HEK293 (cell line): ENCODE measurements around the gene MICU2.

Experiments used
- KLF16 ChIP-seq: fragments of 450-650 bp; formaldehyde crosslinking; IDR thresholded peaks from 2 replicates; pipeline ENCODE4 v1.5.1; 2017; ENCODE audit warnings: missing biosample characterization, missing genetic modification characterization
- ZNF121 ChIP-seq: fragments of 450-650 bp; formaldehyde crosslinking; IDR thresholded peaks from 2 replicates; pipeline ENCODE4 v1.5.1; 2016; ENCODE audit warnings: missing biosample characterization, missing genetic modification characterization
- ZNF174 ChIP-seq: fragments of 450-650 bp; formaldehyde crosslinking; IDR thresholded peaks from 2 replicates; pipeline ENCODE4 v1.5.0; 2017; ENCODE audit warnings: missing biosample characterization, mild to moderate bottlenecking, missing genetic modification characterization
- ZNF2 ChIP-seq: fragments of 450-650 bp; formaldehyde crosslinking; IDR thresholded peaks from 2 replicates; pipeline ENCODE4 v1.5.1; 2016; ENCODE audit warnings: missing biosample characterization, missing genetic modification characterization
- ZNF24 ChIP-seq: fragments of 450-650 bp; formaldehyde crosslinking; IDR thresholded peaks from 2 replicates; pipeline ENCODE4 v1.5.1; 2016; ENCODE audit warnings: missing biosample characterization, missing genetic modification characterization
- ZNF423 ChIP-seq: fragments of 450-650 bp; formaldehyde crosslinking; IDR thresholded peaks from 2 replicates; pipeline ENCODE4 v1.5.1; 2016; ENCODE audit warnings: missing biosample characterization, missing genetic modification characterization
- TF ChIP-seq, protein P1 (sequence below): fragments of 450-650 bp; formaldehyde crosslinking; IDR thresholded peaks from 2 replicates; pipeline ENCODE4 v1.5.1; 2016; ENCODE audit warnings: missing biosample characterization, missing genetic modification characterization

DNA sequence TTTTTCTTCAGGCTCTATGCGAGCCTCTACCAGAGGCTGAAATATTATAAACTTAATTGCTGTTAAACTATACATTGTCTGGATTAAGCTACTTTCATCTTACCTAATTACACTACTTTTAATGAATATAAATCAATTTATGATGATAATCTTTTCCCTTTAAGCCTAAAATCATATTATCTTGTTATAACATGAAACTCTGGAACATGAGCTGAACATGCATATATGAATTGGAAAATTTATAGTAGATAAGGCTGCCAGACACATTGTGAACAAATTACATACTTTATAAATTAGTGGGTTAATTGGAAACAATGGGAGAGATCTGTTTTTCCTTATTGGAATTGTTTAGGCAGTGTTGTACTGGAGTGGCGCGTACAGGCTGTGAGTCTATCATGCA is 99.6 kb downstream of the MICU2 start:
- TF ChIP-seq, protein P1, sequence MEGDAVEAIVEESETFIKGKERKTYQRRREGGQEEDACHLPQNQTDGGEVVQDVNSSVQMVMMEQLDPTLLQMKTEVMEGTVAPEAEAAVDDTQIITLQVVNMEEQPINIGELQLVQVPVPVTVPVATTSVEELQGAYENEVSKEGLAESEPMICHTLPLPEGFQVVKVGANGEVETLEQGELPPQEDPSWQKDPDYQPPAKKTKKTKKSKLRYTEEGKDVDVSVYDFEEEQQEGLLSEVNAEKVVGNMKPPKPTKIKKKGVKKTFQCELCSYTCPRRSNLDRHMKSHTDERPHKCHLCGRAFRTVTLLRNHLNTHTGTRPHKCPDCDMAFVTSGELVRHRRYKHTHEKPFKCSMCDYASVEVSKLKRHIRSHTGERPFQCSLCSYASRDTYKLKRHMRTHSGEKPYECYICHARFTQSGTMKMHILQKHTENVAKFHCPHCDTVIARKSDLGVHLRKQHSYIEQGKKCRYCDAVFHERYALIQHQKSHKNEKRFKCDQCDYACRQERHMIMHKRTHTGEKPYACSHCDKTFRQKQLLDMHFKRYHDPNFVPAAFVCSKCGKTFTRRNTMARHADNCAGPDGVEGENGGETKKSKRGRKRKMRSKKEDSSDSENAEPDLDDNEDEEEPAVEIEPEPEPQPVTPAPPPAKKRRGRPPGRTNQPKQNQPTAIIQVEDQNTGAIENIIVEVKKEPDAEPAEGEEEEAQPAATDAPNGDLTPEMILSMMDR (tag by site-specific recombination) = no peak
- no peak for TF ChIP-seq ZNF174 (tag by site-specific recombination)
- no peak for TF ChIP-seq ZNF24 (tag by site-specific recombination)
- no peak for TF ChIP-seq ZNF121 (tag by site-specific recombination)
- TF ChIP-seq KLF16 (tag by site-specific recombination) = no peak
- TF ChIP-seq ZNF423 = no peak
- no peak for TF ChIP-seq ZNF2 (tag by site-specific recombination)
